Keratinocyte (primary cell): ENCODE results near the gene TMEM219. TPM values are rescaled to one million over a fixed set of nuclear protein-coding genes. Genes with fewer than 3 reads are reported as not detected.

Source experiments
- DNase-seq: peaks from one replicate; pipeline ENCODE4 v3.0.0-alpha.2; 2011; ENCODE audit warnings: low read depth, missing footprints, low spot score
- FAIRE-seq: peaks from 2 replicates; lab custom pipeline; 2011; peaks lifted over from hg19 to GRCh38; lab: Jason Lieb, UNC
- H2AFZ ChIP-seq: 2 replicates; pipeline ENCODE4 v1.6.0; 2012; ENCODE audit warnings: low read length, control low read depth, inconsistent platforms; ENCODE audit not compliant: control insufficient read depth
- H3K27ac ChIP-seq: 2 replicates; pipeline ENCODE4 v1.5.1; 2011; ENCODE audit warnings: low read length; ENCODE audit not compliant: control insufficient read depth, insufficient read depth
- H3K27me3 ChIP-seq: 3 replicates; pipeline ENCODE4 v1.6.0; 2011; ENCODE audit warnings: low read length; ENCODE audit not compliant: control insufficient read depth, insufficient read depth; ENCODE audit errors: extremely low read depth
- H3K36me3 ChIP-seq, 2 experiments: 2 replicates in 1 of 2; 3 replicates in 1 of 2; pipeline ENCODE4 v1.5.1; 2011; ENCODE audit warnings: low read length in 2 of 2, mild to moderate bottlenecking in 1 of 2; ENCODE audit not compliant: control insufficient read depth in 2 of 2, insufficient read depth in 2 of 2; ENCODE audit errors: extremely low read depth in 1 of 2
- H3K4me1 ChIP-seq: 3 replicates; pipeline ENCODE4 v1.5.1; 2011; ENCODE audit warnings: low read length; ENCODE audit not compliant: control insufficient read depth, insufficient read depth; ENCODE audit errors: extremely low read depth
- H3K4me2 ChIP-seq: 3 replicates; pipeline ENCODE4 v1.6.0; 2011; ENCODE audit warnings: low read depth, low read length; ENCODE audit not compliant: control insufficient read depth, insufficient read depth; ENCODE audit errors: extremely low read depth
- H3K4me3 ChIP-seq, 3 experiments: fragments of 200-600 bp in 1 of 3; sonication (generic) in 1 of 3; 2 replicates in 2 of 3; 3 replicates in 1 of 3; pipeline ENCODE4 v1.5.1; 2011 to 2016; ENCODE audit warnings: low read length in 3 of 3, mild to moderate bottlenecking in 3 of 3, control low read depth in 2 of 3, inconsistent platforms in 1 of 3, low read depth in 1 of 3, mixed read lengths in 1 of 3, mixed run types in 1 of 3, moderate library complexity in 1 of 3; ENCODE audit not compliant: control insufficient read depth in 2 of 3, insufficient read depth in 2 of 3; ENCODE audit errors: extremely low read depth in 1 of 3
- H3K79me2 ChIP-seq: 2 replicates; pipeline ENCODE4 v1.6.0; 2012; ENCODE audit warnings: low read length; ENCODE audit not compliant: control insufficient read depth, insufficient read depth
- H3K9ac ChIP-seq: 3 replicates; pipeline ENCODE4 v1.6.0; 2011; ENCODE audit warnings: low read length; ENCODE audit not compliant: control insufficient read depth, insufficient read depth; ENCODE audit errors: extremely low read depth
- H3K9me1 ChIP-seq: 3 replicates; pipeline ENCODE4 v1.6.0; 2011; ENCODE audit warnings: low read length; ENCODE audit not compliant: control insufficient read depth, insufficient read depth; ENCODE audit errors: extremely low read depth
- H3K9me3 ChIP-seq: 2 replicates; pipeline ENCODE4 v1.5.1; 2012; ENCODE audit warnings: low read depth, low read length; ENCODE audit not compliant: control insufficient read depth
- H4K20me1 ChIP-seq: 3 replicates; pipeline ENCODE4 v1.6.0; 2011; ENCODE audit warnings: low read length; ENCODE audit not compliant: control insufficient read depth, insufficient read depth; ENCODE audit errors: extremely low read depth
- EZH2 ChIP-seq: IDR thresholded peaks from one replicate; pipeline ENCODE4 v1.6.1; 2012; ENCODE audit warnings: inconsistent platforms, mild to moderate bottlenecking, low read length, moderate library complexity
- dilution Hi-C: fragments of 300-500 bp; cut with MboI; formaldehyde crosslinking; loops from one replicate; pipeline ENCODE4 v1.7.0; 2020; ENCODE audit warnings: low sequenced_read_pairs; ENCODE audit not compliant: extremely low pct_ligation_motif_present
- polyA plus RNA-seq, 5 experiments: library from polyadenylated mRNA; depleted of rRNA in 3 of 5; stranded (reverse) in 3 of 5; stranded (forward) in 1 of 5; unstranded in 1 of 5; fragments of >200 nt; gene quantifications; 1 replicate in 1 of 5; 2 replicates in 3 of 5; 3 replicates in 1 of 5; pipeline versions ENCODE4 v1.2.1 to v1.2.3, GENCODE V29; 2011 to 2012; ENCODE audit warnings: missing spikeins in 2 of 5, low read depth in 1 of 5, low replicate concordance in 1 of 5
- TF ChIP-seq, protein P1 (sequence below), 3 experiments: IDR thresholded peaks in 1 of 3; conservative IDR thresholded peaks in 1 of 3; optimal IDR thresholded peaks in 1 of 3; 2 replicates in 2 of 3; 3 replicates in 1 of 3; pipeline versions ENCODE3 to v1.5.1; 2011; ENCODE audit warnings: low read length in 3 of 3, mild to moderate bottlenecking in 3 of 3, moderate library complexity in 2 of 3, control low read depth in 1 of 3, inconsistent platforms in 1 of 3; ENCODE audit not compliant: insufficient read depth in 2 of 3; ENCODE audit errors: extremely low read depth in 1 of 3

TMEM219 gene
- polyA plus RNA-seq, 1 donor (not counting 4 experiments of a cell fraction or from before 2014, with no cell fraction given) = 48.5 TPM

DNA sequence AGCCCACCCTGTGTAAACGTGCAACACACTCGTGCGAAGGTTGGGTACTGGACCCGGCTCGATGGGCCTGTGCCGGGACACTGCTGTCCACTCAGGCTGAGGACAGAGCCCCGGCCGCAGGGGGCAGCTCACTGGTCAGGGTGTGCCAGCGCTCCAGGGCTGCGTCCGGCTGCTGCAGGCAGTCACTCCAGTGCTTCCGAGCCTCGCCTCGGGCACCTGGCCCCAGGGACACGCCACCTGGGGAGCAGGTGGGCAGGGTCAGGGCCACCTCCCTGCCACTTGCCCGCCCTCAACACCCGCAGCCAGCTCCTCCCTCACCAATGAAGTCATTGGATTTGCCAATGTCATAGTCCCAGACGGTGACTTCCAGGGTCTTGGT, 44.2 kb downstream of the TMEM219 start:
- H3K4me1 ChIP-seq = peaks cover 3% of the 10 kb centered on the region
- H4K20me1 ChIP-seq = no peaks in the 10 kb centered on the region
- dilution Hi-C loops = no loop called here
- no peak overlapping the region for H2AFZ ChIP-seq
- FAIRE-seq = no peak
- no peak overlapping the region for H3K27ac ChIP-seq
- H3K36me3 ChIP-seq = peaks cover 8 to 14% of the 10 kb centered on the region in 2 experiments
- DNase-seq = no peak
- no peak for TF ChIP-seq EZH2
- TF ChIP-seq, protein P1, sequence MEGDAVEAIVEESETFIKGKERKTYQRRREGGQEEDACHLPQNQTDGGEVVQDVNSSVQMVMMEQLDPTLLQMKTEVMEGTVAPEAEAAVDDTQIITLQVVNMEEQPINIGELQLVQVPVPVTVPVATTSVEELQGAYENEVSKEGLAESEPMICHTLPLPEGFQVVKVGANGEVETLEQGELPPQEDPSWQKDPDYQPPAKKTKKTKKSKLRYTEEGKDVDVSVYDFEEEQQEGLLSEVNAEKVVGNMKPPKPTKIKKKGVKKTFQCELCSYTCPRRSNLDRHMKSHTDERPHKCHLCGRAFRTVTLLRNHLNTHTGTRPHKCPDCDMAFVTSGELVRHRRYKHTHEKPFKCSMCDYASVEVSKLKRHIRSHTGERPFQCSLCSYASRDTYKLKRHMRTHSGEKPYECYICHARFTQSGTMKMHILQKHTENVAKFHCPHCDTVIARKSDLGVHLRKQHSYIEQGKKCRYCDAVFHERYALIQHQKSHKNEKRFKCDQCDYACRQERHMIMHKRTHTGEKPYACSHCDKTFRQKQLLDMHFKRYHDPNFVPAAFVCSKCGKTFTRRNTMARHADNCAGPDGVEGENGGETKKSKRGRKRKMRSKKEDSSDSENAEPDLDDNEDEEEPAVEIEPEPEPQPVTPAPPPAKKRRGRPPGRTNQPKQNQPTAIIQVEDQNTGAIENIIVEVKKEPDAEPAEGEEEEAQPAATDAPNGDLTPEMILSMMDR (optimal IDR thresholded peaks at IDR 0.05 in 1 of 3, IDR thresholded peaks at IDR 0.05 in 1 of 3, conservative IDR thresholded peaks at IDR 0.05 in 1 of 3; ENCODE audit: extremely low read depth in 1 of 3, insufficient read depth in 2 of 3, low read length in 3 of 3) = no peak
- no peaks in the 10 kb centered on the region for H3K79me2 ChIP-seq
- H3K9me3 ChIP-seq = no peaks in the 10 kb centered on the region
- H3K4me3 ChIP-seq = no peak overlapping the region
- no peak overlapping the region for H3K9ac ChIP-seq
- no peak overlapping the region for H3K4me2 ChIP-seq
- H3K9me1 ChIP-seq = no peaks in the 10 kb centered on the region
- H3K27me3 ChIP-seq = peaks cover 16% of the 10 kb centered on the region

DNA sequence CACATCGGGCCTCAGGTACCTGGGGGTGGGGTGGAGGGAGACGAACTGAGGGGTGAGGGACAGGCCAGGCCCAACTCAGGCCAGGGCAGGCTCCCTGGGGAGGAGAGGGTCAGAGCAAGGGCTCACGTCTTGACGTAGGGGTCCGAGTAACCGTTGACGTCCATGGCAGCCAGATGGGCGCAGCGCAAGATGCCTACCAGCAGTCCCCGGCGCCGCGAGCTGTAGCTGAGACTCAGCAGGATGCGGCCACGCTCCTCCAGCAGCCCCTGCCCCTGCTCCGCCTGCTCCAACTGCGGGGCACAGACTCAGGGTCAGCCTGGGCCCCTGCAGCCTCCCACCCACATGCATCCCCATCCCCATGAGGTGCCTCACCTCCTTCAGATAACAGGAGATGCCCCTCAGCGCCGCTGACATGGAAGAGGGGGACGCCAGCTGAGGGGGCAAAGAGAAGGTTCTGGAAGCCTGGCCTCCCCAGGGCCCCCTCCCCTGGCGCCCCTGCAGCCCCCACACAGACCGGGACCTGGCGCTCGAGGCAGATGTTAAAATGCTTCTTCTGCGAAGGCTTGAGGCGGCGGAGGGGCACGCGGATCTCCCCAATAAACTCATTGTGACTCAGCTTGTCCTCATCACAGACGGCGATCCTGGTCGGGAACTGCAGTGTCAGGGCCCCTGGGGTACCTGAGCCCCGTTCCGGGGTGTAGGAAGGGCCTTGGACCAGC, 44.9 kb downstream of the TMEM219 start:
- FAIRE-seq = no peak
- Histone ChIP-seq H3K9me1 (no peaks in the 10 kb centered on the region), H3K4me2 (no peak overlapping the region), H3K4me1 (peaks cover 3% of the 10 kb centered on the region), H3K9me3 (no peaks in the 10 kb centered on the region), H3K79me2 (no peaks in the 10 kb centered on the region), H3K27ac (no peak overlapping the region), H2AFZ (no peak overlapping the region), H3K4me3 (no peak overlapping the region), H4K20me1 (no peaks in the 10 kb centered on the region), H3K27me3 (peaks cover 21% of the 10 kb centered on the region), H3K9ac (no peak overlapping the region), H3K36me3 (peaks cover 8 to 10% of the 10 kb centered on the region in 2 experiments)
- DNase-seq = no peak
- dilution Hi-C loops = no loop called here
- TF ChIP-seq, protein P1 (optimal IDR thresholded peaks at IDR 0.05 in 1 of 3, IDR thresholded peaks at IDR 0.05 in 1 of 3, conservative IDR thresholded peaks at IDR 0.05 in 1 of 3; ENCODE audit: extremely low read depth in 1 of 3, insufficient read depth in 2 of 3, low read length in 3 of 3) = no peak
- no peak for TF ChIP-seq EZH2
